K562 (cell line): ENCODE data around the gene C12orf42. TPM values are rescaled to one million over a fixed set of nuclear protein-coding genes. Genes with fewer than 3 reads are reported as not detected.

Experiments
- ATAC-seq: fragments of 200-7000 bp; cut with Tn5 transposase; 3 replicates; pipeline ENCODE4 v1.9.1; 2020; ENCODE audit warnings: moderate library complexity
- BruUV-seq: library from RNA; stranded (reverse); fragments of 400-500 nt; replicated peaks from 2 replicates; lab custom pipeline; 2021; lab: Mats Ljungman, UMichigan
- CTCF ChIA-PET: fragments of 300-600 bp; formaldehyde crosslinking; extraction: SDS; loops from one replicate; lab custom pipeline; 2021; ENCODE audit warnings: low intra/inter-chr PET ratio; lab: Yijun Ruan, JAX
- POLR2A ChIA-PET: fragments of 300-600, 350-650 bp; sonication (Branson Sonifier 250); formaldehyde crosslinking; extraction: SDS; loops from one replicate; lab custom pipeline; 2021; ENCODE audit warnings: antibody characterized with exemption, inconsistent platforms; lab: Yijun Ruan, JAX
- DNase-seq, 4 experiments: peaks; one replicate each; pipeline versions ENCODE4 v3.0.0 to v3.0.0-alpha.2; 2011 to 2018; ENCODE audit warnings: low spot score in 3 of 4, mixed read lengths in 3 of 4; ENCODE audit errors: extremely low read depth in 1 of 4
- FAIRE-seq: peaks from 2 replicates; lab custom pipeline; 2011; peaks lifted over from hg19 to GRCh38; lab: Jason Lieb, UNC
- H2AFZ ChIP-seq: 2 replicates; pipeline ENCODE4 v1.6.0; 2011; ENCODE audit warnings: low read depth, low read length, control low read depth, inconsistent platforms
- H3K27ac ChIP-seq: fragments of 200-600 bp; 3 replicates; pipeline ENCODE4 v1.8.0; 2011; ENCODE audit warnings: low read depth, mild to moderate bottlenecking, control low read depth, inconsistent platforms, low read length, moderate library complexity, mixed read lengths; ENCODE audit errors: extremely low read depth
- H3K27me3 ChIP-seq, 2 experiments: fragments of 300-600 bp in 1 of 2; 2 replicates in 1 of 2; 3 replicates in 1 of 2; pipeline versions ENCODE4 v1.6.0 to v1.8.0; 2011; ENCODE audit warnings: inconsistent platforms in 2 of 2, low read length in 2 of 2, mild to moderate bottlenecking in 1 of 2, mixed read lengths in 1 of 2, moderate library complexity in 1 of 2; ENCODE audit not compliant: control insufficient read depth in 2 of 2, insufficient read depth in 2 of 2
- H3K36me3 ChIP-seq: fragments of 300-600 bp; 3 replicates; pipeline ENCODE4 v1.8.0; 2011; ENCODE audit warnings: mild to moderate bottlenecking, low read length, inconsistent platforms; ENCODE audit not compliant: control insufficient read depth, insufficient read depth
- H3K4me1 ChIP-seq, 2 experiments: fragments of 200-600 bp in 1 of 2; replicated peaks in 1 of 2; 2 replicates in 1 of 2; 3 replicates in 1 of 2; pipeline versions ENCODE4 v1.5.1 to v1.8.0; 2011; ENCODE audit warnings: inconsistent platforms in 2 of 2, low read length in 2 of 2, mild to moderate bottlenecking in 1 of 2, mixed read lengths in 1 of 2, moderate library complexity in 1 of 2; ENCODE audit not compliant: control insufficient read depth in 2 of 2, insufficient read depth in 2 of 2
- H3K4me2 ChIP-seq: 2 replicates; pipeline ENCODE4 v1.6.1; 2011; ENCODE audit warnings: low read length, control low read depth, inconsistent platforms, mixed read lengths; ENCODE audit not compliant: insufficient read depth
- H3K4me3 ChIP-seq: fragments of 200-600 bp; sonication (generic), shearing (Covaris generic); 2 replicates; pipeline ENCODE4 v1.5.1; 2016; ENCODE audit warnings: control low read depth, inconsistent platforms
- H3K79me2 ChIP-seq: fragments of 200-600 bp; 3 replicates; pipeline ENCODE4 v1.8.0; 2011; ENCODE audit warnings: low read length, inconsistent platforms; ENCODE audit not compliant: control insufficient read depth, insufficient read depth
- H3K9ac ChIP-seq, 2 experiments: 2 replicates each; pipeline versions ENCODE4 v1.6.0 to v1.6.1; 2011; ENCODE audit warnings: low read depth in 2 of 2, low read length in 2 of 2, control low read depth in 1 of 2, inconsistent platforms in 1 of 2, mild to moderate bottlenecking in 1 of 2, mixed read lengths in 1 of 2; ENCODE audit not compliant: insufficient read depth in 1 of 2
- H3K9me1 ChIP-seq: one replicate; pipeline ENCODE4 v1.6.0; 2011; ENCODE audit warnings: inconsistent platforms, mild to moderate bottlenecking, low read length, moderate library complexity; ENCODE audit not compliant: control insufficient read depth, insufficient read depth
- H3K9me3 ChIP-seq: replicated peaks from 2 replicates; pipeline ENCODE4 v1.5.1; 2011; ENCODE audit warnings: low read depth, low read length, inconsistent platforms; ENCODE audit not compliant: control insufficient read depth, insufficient read depth
- H4K20me1 ChIP-seq: replicated peaks from 2 replicates; pipeline ENCODE4 v1.6.1; 2011; ENCODE audit warnings: low read length, inconsistent platforms, mixed read lengths; ENCODE audit not compliant: control insufficient read depth, insufficient read depth
- CREM ChIP-seq: IDR thresholded peaks from 2 replicates; pipeline ENCODE4 v1.6.1; 2014; ENCODE audit warnings: antibody characterized with exemption, low read depth
- DACH1 ChIP-seq: fragments of 450-650 bp; IDR thresholded peaks from 2 replicates; pipeline ENCODE4 v1.6.1; 2018; ENCODE audit not compliant: partially characterized antibody
- ELF4 ChIP-seq: fragments of 450-650 bp; formaldehyde crosslinking; IDR thresholded peaks from 2 replicates; pipeline ENCODE4 v1.4.0; 2022; ENCODE audit warnings: missing genetic modification characterization
- EP400 ChIP-seq: fragments of 450-650 bp; IDR thresholded peaks from 2 replicates; pipeline ENCODE4 v1.6.1; 2017; ENCODE audit warnings: antibody characterized with exemption, mild to moderate bottlenecking, moderate library complexity
- FIP1L1 ChIP-seq: fragments of 200-400 bp; formaldehyde crosslinking; IDR thresholded peaks from 2 replicates; pipeline ENCODE4 v1.6.1; 2018; ENCODE audit warnings: mild to moderate bottlenecking, low read depth, low read length; ENCODE audit not compliant: poor library complexity, severe bottlenecking
- GTF2F1 ChIP-seq: IDR thresholded peaks from 2 replicates; pipeline ENCODE4 v1.6.1; 2011; ENCODE audit warnings: low read depth, low read length, improper control_type of control experiment
- RBM22 ChIP-seq: fragments of 200-400 bp; formaldehyde crosslinking; IDR thresholded peaks from 2 replicates; pipeline ENCODE4 v1.6.1; 2018; ENCODE audit warnings: low read length, low read depth; ENCODE audit not compliant: poor library complexity, severe bottlenecking
- ZNF79 ChIP-seq: fragments of 250-450 bp; sonication (Bioruptor Pico); IDR thresholded peaks from 2 replicates; pipeline ENCODE4 v1.4.0; 2020; ENCODE audit warnings: low read depth, mild to moderate bottlenecking, moderate library complexity
- WGBS: fragments of 100-300 bp; shearing (Covaris generic); methylation state at CpG from one replicate; pipeline ENCODE4 v1.1.6; 2016; ENCODE audit warnings: low coverage, mixed read lengths; ENCODE audit not compliant: insufficient coverage; ENCODE audit errors: missing lambda C conversion rate; 5-methylcytosine and 5-hydroxymethylcytosine counted together
- in situ Hi-C: fragments of 300-500 bp; cut with MboI; formaldehyde crosslinking; loops from 4 replicates; pipeline ENCODE4 v1.15.0; 2018; ENCODE audit warnings: inconsistent platforms, mixed read lengths
- intact Hi-C: fragments of 100-400 bp; cut with micrococcal nuclease; formaldehyde crosslinking; loops from 2 replicates; pipeline ENCODE4 v1.14.2; 2022
- polyA plus RNA-seq, 8 experiments: library from polyadenylated mRNA; depleted of rRNA in 4 of 8; stranded (reverse) in 5 of 8; unstranded in 3 of 8; fragments of >200 nt; fragmentation: Nextera tagmentation in 2 of 8; fragmentation: Illumina TruSeq in 1 of 8; extraction: Ambion mirVana in 2 of 8; extraction: Trizol in 1 of 8; gene quantifications; 2 replicates each; pipeline versions ENCODE4 v1.2.1 to v1.2.3, GENCODE V29; 2011 to 2014; ENCODE audit warnings: inconsistent platforms in 1 of 8, missing spikeins in 1 of 8
- total RNA-seq, 7 experiments: library from RNA; depleted of rRNA in 6 of 7; stranded (reverse); fragments of >200 nt in 6 of 7; fragmentation: Illumina TruSeq in 2 of 7; extraction: Trizol in 2 of 7; gene quantifications; 2 replicates each; pipeline versions ENCODE4 v1.2.1 to v1.2.3, GENCODE V29; 2011 to 2021; ENCODE audit warnings: low replicate concordance in 1 of 7
- TF ChIP-seq, protein P1 (sequence below): fragments of 450-650 bp; formaldehyde crosslinking; IDR thresholded peaks from 2 replicates; pipeline ENCODE4 v1.4.0; 2020; ENCODE audit warnings: mild to moderate bottlenecking, moderate library complexity
- TF ChIP-seq, protein P2 (sequence below): sonication (generic); formaldehyde crosslinking; IDR thresholded peaks from 2 replicates; pipeline ENCODE4 v1.8.1; 2023; ENCODE audit warnings: mild to moderate bottlenecking, missing genetic modification reagents
- TF ChIP-seq, protein P3 (sequence below): fragments of 250-450 bp; sonication (Bioruptor Pico); IDR thresholded peaks from 2 replicates; pipeline ENCODE4 v1.5.0; 2020; ENCODE audit warnings: mild to moderate bottlenecking

Gene C12orf42
- total and polyA plus RNA-seq, 9 of the 15 experiments (the other 6 are each of a cell fraction or from before 2014, with no cell fraction given), result not detected

- Histone ChIP-seq H2AFZ (no peak overlapping the region), H3K9me1 (no peaks in the 10 kb centered on the region), H3K27ac (no peak overlapping the region), H3K79me2 (no peaks in the 10 kb centered on the region), H4K20me1 (no peaks in the 10 kb centered on the region), H3K4me2 (no peak overlapping the region), H3K4me3 (no peak overlapping the region)
- no peak for FAIRE-seq
- in situ Hi-C loops, result no loop called here
- no peak for TF ChIP-seq CREM
- TF ChIP-seq, protein P1, sequence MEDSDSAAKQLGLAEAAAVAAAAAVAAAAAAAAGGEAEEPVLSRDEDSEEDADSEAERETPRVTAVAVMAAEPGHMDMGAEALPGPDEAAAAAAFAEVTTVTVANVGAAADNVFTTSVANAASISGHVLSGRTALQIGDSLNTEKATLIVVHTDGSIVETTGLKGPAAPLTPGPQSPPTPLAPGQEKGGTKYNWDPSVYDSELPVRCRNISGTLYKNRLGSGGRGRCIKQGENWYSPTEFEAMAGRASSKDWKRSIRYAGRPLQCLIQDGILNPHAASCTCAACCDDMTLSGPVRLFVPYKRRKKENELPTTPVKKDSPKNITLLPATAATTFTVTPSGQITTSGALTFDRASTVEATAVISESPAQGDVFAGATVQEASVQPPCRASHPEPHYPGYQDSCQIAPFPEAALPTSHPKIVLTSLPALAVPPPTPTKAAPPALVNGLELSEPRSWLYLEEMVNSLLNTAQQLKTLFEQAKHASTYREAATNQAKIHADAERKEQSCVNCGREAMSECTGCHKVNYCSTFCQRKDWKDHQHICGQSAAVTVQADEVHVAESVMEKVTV, result no peak
- TF ChIP-seq, all 486 proteins: peak for 0
- DNase-seq (no peak), ATAC-seq (no peak)
- Histone ChIP-seq H3K4me1 (no peaks in the 10 kb centered on the region), H3K9ac (no peak overlapping the region), H3K9me3 (no peaks in the 10 kb centered on the region), H3K36me3 (no peaks in the 10 kb centered on the region), H3K27me3 (no peaks in the 10 kb centered on the region)
- ChIA-PET POLR2A (no interaction called here), CTCF (no interaction called here)
- intact Hi-C loops, result no loop called here
- 0% methylated on average over 1 of the region's 1 CpG for WGBS
- no TSS peak for BruUV-seq
These were observed 181.9 kb downstream of the C12orf42 start for GRCh38 chr12:103313894-103314293.

GRCh38 chr12:103312742-103313354, 182.9 kb downstream of the C12orf42 start:
- Histone ChIP-seq H3K27ac (no peak overlapping the region), H4K20me1 (no peaks in the 10 kb centered on the region), H3K4me3 (no peak overlapping the region), H3K9me1 (no peaks in the 10 kb centered on the region), H2AFZ (no peak overlapping the region), H3K79me2 (no peaks in the 10 kb centered on the region), H3K9me3 (0 out of 2 replicates have a peak, but pooled peaks cover 2% of the 10 kb centered on the region), H3K4me2 (no peak overlapping the region), H3K4me1 (no peaks in the 10 kb centered on the region), H3K9ac (no peak overlapping the region), H3K36me3 (no peaks in the 10 kb centered on the region), H3K27me3 (no peaks in the 10 kb centered on the region)
- intact Hi-C loops, result no loop called here
- no peak for ATAC-seq
- no peak for DNase-seq
- CTCF ChIA-PET, result no interaction called here
- no peak for FAIRE-seq
- POLR2A ChIA-PET, result no interaction called here
- no TSS peak for BruUV-seq
- WGBS, result 2% methylated on average over 3 of the region's 3 CpGs
- in situ Hi-C loops, result no loop called here
- TF ChIP-seq, protein P2, sequence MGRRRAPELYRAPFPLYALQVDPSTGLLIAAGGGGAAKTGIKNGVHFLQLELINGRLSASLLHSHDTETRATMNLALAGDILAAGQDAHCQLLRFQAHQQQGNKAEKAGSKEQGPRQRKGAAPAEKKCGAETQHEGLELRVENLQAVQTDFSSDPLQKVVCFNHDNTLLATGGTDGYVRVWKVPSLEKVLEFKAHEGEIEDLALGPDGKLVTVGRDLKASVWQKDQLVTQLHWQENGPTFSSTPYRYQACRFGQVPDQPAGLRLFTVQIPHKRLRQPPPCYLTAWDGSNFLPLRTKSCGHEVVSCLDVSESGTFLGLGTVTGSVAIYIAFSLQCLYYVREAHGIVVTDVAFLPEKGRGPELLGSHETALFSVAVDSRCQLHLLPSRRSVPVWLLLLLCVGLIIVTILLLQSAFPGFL (CRISPR knock-in tag), result no peak
- no peak for TF ChIP-seq RBM22
- no peak for TF ChIP-seq ZNF79 (CRISPR knock-in tag)
- TF ChIP-seq ELF4 (CRISPR knock-in tag), result no peak
- TF ChIP-seq, protein P3, sequence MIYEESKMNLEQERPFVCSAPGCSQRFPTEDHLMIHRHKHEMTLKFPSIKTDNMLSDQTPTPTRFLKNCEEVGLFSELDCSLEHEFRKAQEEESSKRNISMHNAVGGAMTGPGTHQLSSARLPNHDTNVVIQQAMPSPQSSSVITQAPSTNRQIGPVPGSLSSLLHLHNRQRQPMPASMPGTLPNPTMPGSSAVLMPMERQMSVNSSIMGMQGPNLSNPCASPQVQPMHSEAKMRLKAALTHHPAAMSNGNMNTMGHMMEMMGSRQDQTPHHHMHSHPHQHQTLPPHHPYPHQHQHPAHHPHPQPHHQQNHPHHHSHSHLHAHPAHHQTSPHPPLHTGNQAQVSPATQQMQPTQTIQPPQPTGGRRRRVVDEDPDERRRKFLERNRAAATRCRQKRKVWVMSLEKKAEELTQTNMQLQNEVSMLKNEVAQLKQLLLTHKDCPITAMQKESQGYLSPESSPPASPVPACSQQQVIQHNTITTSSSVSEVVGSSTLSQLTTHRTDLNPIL (CRISPR knock-in tag), result no peak
- TF ChIP-seq DACH1, result no peak
- no peak for TF ChIP-seq EP400
- TF ChIP-seq GTF2F1, result no peak
- no peak for TF ChIP-seq FIP1L1
